Stimulated activated CD4-positive, alpha-beta T cell treated with anti-CD3 and anti-CD28 coated beads, Interleukin-4, amount 100 ng/mL, for 48 hours (primary cell): ENCODE measurements around the gene PRKACG.
"Not testable (repeated sequence)": the region's sequence is repeated elsewhere in the genome, so short reads cannot be mapped to it uniquely, and the experiment has no call there.

Experiments used
- DNase-seq, 2 donors: peaks; one replicate each; pipeline ENCODE4 v3.0.0-alpha.2; 2020; ENCODE audit warnings: low read depth in 2 of 2

The PRKACG gene

GRCh38 chr9:69014013-69014412 lies at the start of gene PRKACG:
TSS of gene PRKACG (minus strand) at chr9:69014113. CDS start at chr9:69014092, 21 bp downstream.
- DNase-seq, result no peak

GRCh38 chr9:69062195-69062594 lies 48.3 kb upstream of the PRKACG start:
- DNase-seq, result no peak

- no peak for DNase-seq
Observed at GRCh38 chr9:69060766-69061165, 46.9 kb upstream of the PRKACG start.

- no peak for DNase-seq
Observed at GRCh38 chr9:69058101-69058500, 44.2 kb upstream of the PRKACG start.

- DNase-seq, result no peak
Observed at GRCh38 chr9:69056191-69056815, 42.4 kb upstream of the PRKACG start.

- DNase-seq, result no peak
Observed at GRCh38 chr9:69054989-69055388, 41.1 kb upstream of the PRKACG start.

- DNase-seq, result not testable (repeated sequence)
Observed at GRCh38 chr9:69050936-69051335, 37.0 kb upstream of the PRKACG start.

GRCh38 chr9:69049094-69049493 lies 35.2 kb upstream of the PRKACG start:
- DNase-seq, result no peak

- no peak for DNase-seq
Observed at GRCh38 chr9:69047371-69047770, 33.5 kb upstream of the PRKACG start.

- no peak for DNase-seq
Observed at GRCh38 chr9:69046723-69047122, 32.8 kb upstream of the PRKACG start.

- no peak for DNase-seq
Observed at GRCh38 chr9:69045821-69046220, 31.9 kb upstream of the PRKACG start.

- DNase-seq, result no peak
Observed at GRCh38 chr9:69044240-69045219, 30.6 kb upstream of the PRKACG start.

GRCh38 chr9:69040646-69041045 lies 26.7 kb upstream of the PRKACG start:
- no peak for DNase-seq

- no peak for DNase-seq
Observed at GRCh38 chr9:69036799-69037198, 22.9 kb upstream of the PRKACG start.

- no peak for DNase-seq
Observed at GRCh38 chr9:69036309-69036708, 22.4 kb upstream of the PRKACG start.

- peak; percentile 78 to 81 for DNase-seq
Observed at GRCh38 chr9:69035438-69036308, 21.8 kb upstream of the PRKACG start, which contains the start of gene FXN. TSS of gene FXN (plus strand) at chr9:69035752. CDS start at chr9:69035783, 31 bp downstream.

- DNase-seq, result no peak
Observed at GRCh38 chr9:69034071-69034470, 20.2 kb upstream of the PRKACG start.

- no peak for DNase-seq
Observed at GRCh38 chr9:69030851-69031645, 17.1 kb upstream of the PRKACG start.

- DNase-seq, result no peak
Observed at GRCh38 chr9:69029535-69029934, 15.6 kb upstream of the PRKACG start.

- DNase-seq, result no peak
Observed at GRCh38 chr9:69028754-69029153, 14.8 kb upstream of the PRKACG start.
